NB4 (cell line): ENCODE measurements around the gene WDR12.

ENCODE experiments used
- POLR2A ChIP-seq: IDR thresholded peaks from 2 replicates; pipeline ENCODE4 v1.6.1; 2011; ENCODE audit warnings: mild to moderate bottlenecking; ENCODE audit not compliant: insufficient read length; ENCODE audit errors: extremely low read depth
- TF ChIP-seq, protein P1 (sequence below): IDR thresholded peaks from one replicate; pipeline ENCODE4 v1.5.1; 2012; ENCODE audit warnings: low read depth, low read length

DNA sequence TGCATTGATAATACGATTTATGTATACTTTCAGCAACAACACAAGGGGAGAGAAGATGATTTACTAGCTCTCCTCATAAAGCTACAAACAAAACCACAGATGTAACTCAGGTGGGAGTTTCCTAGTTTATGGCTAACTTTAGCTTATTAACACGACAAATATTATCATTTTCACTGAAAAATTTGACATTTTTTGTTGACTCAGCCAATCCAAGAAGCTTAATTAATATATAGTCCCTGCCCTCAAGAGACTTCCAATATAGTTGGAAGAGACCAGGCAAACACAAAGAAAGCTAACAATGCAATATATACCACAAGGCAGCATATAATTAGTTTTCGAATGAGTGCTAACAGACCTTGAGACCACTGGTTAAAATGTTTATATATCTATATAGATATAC is 775 bp downstream of the WDR12 start:
- TF ChIP-seq, protein P1, sequence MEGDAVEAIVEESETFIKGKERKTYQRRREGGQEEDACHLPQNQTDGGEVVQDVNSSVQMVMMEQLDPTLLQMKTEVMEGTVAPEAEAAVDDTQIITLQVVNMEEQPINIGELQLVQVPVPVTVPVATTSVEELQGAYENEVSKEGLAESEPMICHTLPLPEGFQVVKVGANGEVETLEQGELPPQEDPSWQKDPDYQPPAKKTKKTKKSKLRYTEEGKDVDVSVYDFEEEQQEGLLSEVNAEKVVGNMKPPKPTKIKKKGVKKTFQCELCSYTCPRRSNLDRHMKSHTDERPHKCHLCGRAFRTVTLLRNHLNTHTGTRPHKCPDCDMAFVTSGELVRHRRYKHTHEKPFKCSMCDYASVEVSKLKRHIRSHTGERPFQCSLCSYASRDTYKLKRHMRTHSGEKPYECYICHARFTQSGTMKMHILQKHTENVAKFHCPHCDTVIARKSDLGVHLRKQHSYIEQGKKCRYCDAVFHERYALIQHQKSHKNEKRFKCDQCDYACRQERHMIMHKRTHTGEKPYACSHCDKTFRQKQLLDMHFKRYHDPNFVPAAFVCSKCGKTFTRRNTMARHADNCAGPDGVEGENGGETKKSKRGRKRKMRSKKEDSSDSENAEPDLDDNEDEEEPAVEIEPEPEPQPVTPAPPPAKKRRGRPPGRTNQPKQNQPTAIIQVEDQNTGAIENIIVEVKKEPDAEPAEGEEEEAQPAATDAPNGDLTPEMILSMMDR, result no peak
- TF ChIP-seq POLR2A, result no peak
